Measurements from ENCODE around the gene TYW3. TPM values are rescaled to one million over a fixed set of nuclear protein-coding genes. Genes with fewer than 3 reads are reported as not detected.

The TYW3 gene, protein sequence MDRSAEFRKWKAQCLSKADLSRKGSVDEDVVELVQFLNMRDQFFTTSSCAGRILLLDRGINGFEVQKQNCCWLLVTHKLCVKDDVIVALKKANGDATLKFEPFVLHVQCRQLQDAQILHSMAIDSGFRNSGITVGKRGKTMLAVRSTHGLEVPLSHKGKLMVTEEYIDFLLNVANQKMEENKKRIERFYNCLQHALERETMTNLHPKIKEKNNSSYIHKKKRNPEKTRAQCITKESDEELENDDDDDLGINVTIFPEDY
- 10 to 100 TPM; 38.7 to 39.0 TPM for total RNA-seq

DNA sequence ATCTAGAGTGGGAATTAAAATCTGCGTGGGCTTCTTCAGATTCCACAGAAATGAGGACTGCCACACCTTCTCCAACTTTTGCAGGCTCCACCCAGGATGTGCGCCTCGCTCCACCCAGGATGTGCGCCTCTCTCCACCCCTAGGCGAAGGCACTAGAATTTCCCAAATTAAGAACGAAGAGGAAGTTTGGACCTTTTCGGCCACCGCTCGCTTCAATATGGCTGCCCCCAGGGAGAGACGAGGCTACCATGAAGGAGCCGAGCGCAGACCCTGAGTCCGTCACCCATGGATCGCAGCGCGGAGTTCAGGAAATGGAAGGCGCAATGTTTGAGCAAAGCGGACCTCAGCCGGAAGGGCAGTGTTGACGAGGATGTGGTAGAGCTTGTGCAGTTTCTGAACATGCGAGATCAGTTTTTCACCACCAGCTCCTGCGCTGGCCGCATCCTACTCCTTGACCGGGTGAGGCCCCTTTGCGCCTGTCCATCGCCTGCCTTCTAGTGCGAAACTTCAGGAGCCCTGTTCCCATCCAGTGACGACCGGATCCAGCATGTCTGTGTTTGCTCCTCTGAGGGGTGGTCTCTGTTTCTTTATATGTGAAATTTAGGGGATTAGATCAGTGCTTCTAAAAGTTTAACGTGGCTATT, at the start of gene TYW3, which contains the start of gene CRYZ:
TSS of gene TYW3 (plus strand) at position 193 of the 644 bp plus-strand sequence. CDS start at position 286, 93 bp downstream.
TSS of gene CRYZ (minus strand) at position 91 of the 644 bp plus-strand sequence. CDS start 8,229 bp downstream, outside the sequence.
- Mint-ChIP-seq H3K27me3 (no peaks in the 10 kb centered on the region), H3K4me3 (peak within 1 kb of the TSS; percentile 99), H3K4me1 (peaks cover 36% of the 10 kb centered on the region), H3K9me3 (no peaks in the 10 kb centered on the region), H3K36me3 (peaks cover 29% of the 10 kb centered on the region), H3K27ac (peak within 1 kb of the TSS; percentile 99)
- DNase-seq: peak; percentile 82

DNA sequence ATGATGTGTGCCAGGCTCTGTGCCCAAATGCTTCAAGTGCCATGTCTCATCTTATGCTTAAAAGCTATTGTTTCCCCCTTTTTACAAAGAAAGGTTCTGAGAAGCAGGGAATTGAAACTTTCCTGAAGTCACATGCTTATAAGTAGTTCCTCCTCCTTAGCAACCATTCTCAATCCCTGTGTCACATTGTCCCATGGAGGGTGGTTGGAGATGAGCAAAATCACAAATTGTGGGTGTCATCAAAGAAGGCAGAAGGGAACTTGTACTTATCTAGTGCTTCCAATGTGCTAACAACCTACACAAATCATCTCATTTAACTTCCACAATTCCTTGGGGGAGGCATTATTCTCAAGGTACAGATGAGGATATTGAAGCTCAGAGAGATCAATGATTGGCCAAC, 49.3 kb upstream of the TYW3 start:
- Mint-ChIP-seq H3K9me3 (no peaks in the 10 kb centered on the region), H3K36me3 (no peaks in the 10 kb centered on the region), H3K27ac (no peak overlapping the region), H3K27me3 (peaks cover 9% of the 10 kb centered on the region), H3K4me1 (peaks cover 2% of the 10 kb centered on the region), H3K4me3 (no peak overlapping the region)
- DNase-seq: no peak

GRCh38 chr1:74684301-74684700, 48.7 kb upstream of the TYW3 start:
- Mint-ChIP-seq H3K4me3 (no peak overlapping the region), H3K9me3 (no peaks in the 10 kb centered on the region), H3K4me1 (peaks cover 2% of the 10 kb centered on the region), H3K27ac (no peak overlapping the region), H3K27me3 (peaks cover 9% of the 10 kb centered on the region), H3K36me3 (no peaks in the 10 kb centered on the region)
- DNase-seq: no peak

GRCh38 chr1:74686928-74687327, 46.0 kb upstream of the TYW3 start:
- Mint-ChIP-seq H3K27me3 (peaks cover 3% of the 10 kb centered on the region), H3K9me3 (no peaks in the 10 kb centered on the region), H3K4me1 (no peaks in the 10 kb centered on the region), H3K27ac (no peak overlapping the region), H3K36me3 (no peaks in the 10 kb centered on the region), H3K4me3 (no peak overlapping the region)
- no peak for DNase-seq

DNA sequence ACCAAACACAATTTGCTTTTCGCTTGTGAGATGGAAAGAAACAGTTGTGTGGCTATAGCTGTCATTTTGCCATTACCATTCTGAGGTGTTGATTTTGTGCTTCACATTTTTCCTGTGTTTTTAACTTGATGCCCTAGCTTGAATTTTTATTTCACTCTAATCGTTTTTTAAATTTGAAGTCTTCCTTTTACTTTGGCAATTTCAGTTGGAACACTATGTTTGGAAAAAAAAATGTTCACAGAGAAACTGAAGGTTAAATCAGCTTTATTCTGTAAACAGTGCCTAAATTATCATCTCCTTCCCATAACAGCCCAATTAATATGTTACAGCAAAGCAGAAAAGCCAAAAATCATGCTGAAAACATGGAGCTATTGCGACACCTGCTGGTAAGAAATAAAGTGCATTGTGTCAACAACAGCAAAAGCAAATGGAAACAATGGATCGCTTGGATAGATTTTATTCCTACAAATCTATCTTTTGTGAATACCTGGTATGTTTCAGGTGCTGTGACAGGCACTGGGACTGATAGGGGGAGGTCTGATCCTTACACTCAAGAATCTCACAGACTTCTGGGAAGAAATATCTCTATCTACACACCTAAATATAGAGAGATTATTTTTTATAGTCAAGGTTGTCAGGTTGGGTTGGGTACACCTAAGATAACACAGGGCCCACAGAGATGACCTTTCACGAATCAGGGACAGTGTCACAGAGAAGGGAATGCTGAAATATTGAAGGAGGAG, 43.2 kb upstream of the TYW3 start:
- Mint-ChIP-seq H3K9me3 (no peaks in the 10 kb centered on the region), H3K36me3 (no peaks in the 10 kb centered on the region), H3K4me3 (no peak overlapping the region), H3K4me1 (no peaks in the 10 kb centered on the region), H3K27me3 (peaks cover 3% of the 10 kb centered on the region), H3K27ac (no peak overlapping the region)
- DNase-seq: peak; percentile 23

- no peaks in the 10 kb centered on the region for H3K4me1 Mint-ChIP-seq
- no peaks in the 10 kb centered on the region for H3K36me3 Mint-ChIP-seq
- peaks cover 3% of the 10 kb centered on the region for H3K27me3 Mint-ChIP-seq
- H3K4me3 Mint-ChIP-seq: no peak overlapping the region
- no peak for DNase-seq
- no peak overlapping the region for H3K27ac Mint-ChIP-seq
- H3K9me3 Mint-ChIP-seq: no peaks in the 10 kb centered on the region
Measured at GRCh38 chr1:74690364-74690696, 42.6 kb upstream of the TYW3 start.

DNA sequence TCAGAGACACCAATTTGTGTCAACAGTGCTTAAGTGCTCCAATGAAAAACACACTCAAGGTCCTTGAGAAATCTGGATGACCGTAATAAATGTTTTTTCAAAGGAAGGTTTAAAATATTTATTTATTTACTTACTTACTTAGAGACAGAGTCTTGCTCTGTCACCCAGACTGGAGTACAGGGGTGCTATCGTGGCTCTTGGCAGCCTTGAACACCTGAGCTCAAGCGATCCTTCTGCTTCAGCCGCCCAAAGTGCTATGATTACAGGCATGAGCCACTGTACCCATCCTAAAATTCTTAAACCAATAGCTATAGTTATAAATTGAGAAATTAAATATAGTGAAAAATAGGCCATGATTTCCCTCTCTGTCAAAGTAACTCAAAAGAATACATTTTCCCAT, 42.0 kb upstream of the TYW3 start:
- H3K36me3 Mint-ChIP-seq: no peaks in the 10 kb centered on the region
- no peaks in the 10 kb centered on the region for H3K4me1 Mint-ChIP-seq
- no peak for DNase-seq
- H3K27ac Mint-ChIP-seq: no peak overlapping the region
- no peaks in the 10 kb centered on the region for H3K9me3 Mint-ChIP-seq
- peaks cover 3% of the 10 kb centered on the region for H3K27me3 Mint-ChIP-seq
- H3K4me3 Mint-ChIP-seq: no peak overlapping the region

DNA sequence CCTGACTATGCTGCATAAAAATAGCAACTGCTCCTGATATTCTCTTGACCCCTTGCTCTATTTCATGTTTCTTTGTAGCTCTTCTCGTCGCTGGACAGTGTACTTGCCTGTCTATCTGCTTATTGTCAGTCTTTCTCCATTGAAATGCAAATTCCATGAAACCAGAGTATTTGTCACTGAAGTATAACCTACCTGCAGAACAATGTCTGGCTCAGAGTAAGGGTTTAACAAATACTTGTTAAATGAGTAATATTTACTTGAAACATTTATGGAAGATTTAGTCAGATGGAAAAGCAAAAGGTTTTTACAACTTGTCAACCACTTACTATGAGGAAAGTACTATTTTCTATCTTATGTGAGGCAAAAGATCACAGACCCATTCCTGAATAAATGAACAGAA, 39.5 kb upstream of the TYW3 start:
- H3K4me3 Mint-ChIP-seq: no peak overlapping the region
- no peak for DNase-seq
- no peak overlapping the region for H3K27ac Mint-ChIP-seq
- H3K36me3 Mint-ChIP-seq: no peaks in the 10 kb centered on the region
- H3K4me1 Mint-ChIP-seq: no peaks in the 10 kb centered on the region
- H3K9me3 Mint-ChIP-seq: no peaks in the 10 kb centered on the region
- H3K27me3 Mint-ChIP-seq: no peaks in the 10 kb centered on the region

GRCh38 chr1:74697832-74698231, 35.1 kb upstream of the TYW3 start:
- Mint-ChIP-seq H3K27ac (no peak overlapping the region), H3K36me3 (no peaks in the 10 kb centered on the region), H3K4me1 (no peaks in the 10 kb centered on the region), H3K9me3 (no peaks in the 10 kb centered on the region), H3K27me3 (no peaks in the 10 kb centered on the region), H3K4me3 (no peak overlapping the region)
- no peak for DNase-seq

DNA sequence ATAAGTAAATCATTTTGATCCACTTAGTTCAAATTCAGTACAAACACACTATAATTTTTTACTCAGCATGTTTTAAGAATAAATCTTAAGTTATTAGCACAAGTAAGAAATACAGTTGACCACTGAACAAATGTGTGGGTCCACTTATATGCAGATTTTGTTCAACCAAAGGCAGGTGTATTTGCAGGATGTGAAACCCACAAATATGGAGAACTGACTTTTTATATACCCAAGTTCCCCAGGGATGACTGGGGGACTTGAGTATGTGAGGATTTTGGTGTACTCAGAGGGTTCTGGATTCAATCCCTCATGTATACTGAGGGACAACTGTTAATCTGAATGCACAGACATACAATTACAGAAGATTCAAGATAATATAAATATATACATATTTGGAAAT, 33.6 kb upstream of the TYW3 start:
- Mint-ChIP-seq H3K9me3 (no peaks in the 10 kb centered on the region), H3K4me3 (no peak overlapping the region), H3K4me1 (no peaks in the 10 kb centered on the region), H3K27me3 (no peaks in the 10 kb centered on the region), H3K36me3 (peaks cover 6% of the 10 kb centered on the region), H3K27ac (no peak overlapping the region)
- DNase-seq: no peak

GRCh38 chr1:74703386-74704182, 29.4 kb upstream of the TYW3 start:
- no peak for DNase-seq
- H3K27ac Mint-ChIP-seq: no peak overlapping the region
- H3K27me3 Mint-ChIP-seq: no peaks in the 10 kb centered on the region
- no peaks in the 10 kb centered on the region for H3K4me1 Mint-ChIP-seq
- no peaks in the 10 kb centered on the region for H3K9me3 Mint-ChIP-seq
- H3K36me3 Mint-ChIP-seq: peaks cover 6% of the 10 kb centered on the region
- no peak overlapping the region for H3K4me3 Mint-ChIP-seq

- no peaks in the 10 kb centered on the region for H3K4me1 Mint-ChIP-seq
- no peaks in the 10 kb centered on the region for H3K9me3 Mint-ChIP-seq
- H3K27me3 Mint-ChIP-seq: no peaks in the 10 kb centered on the region
- H3K4me3 Mint-ChIP-seq: no peak overlapping the region
- H3K36me3 Mint-ChIP-seq: peaks cover 11% of the 10 kb centered on the region
- no peak for DNase-seq
- no peak overlapping the region for H3K27ac Mint-ChIP-seq
Measured at GRCh38 chr1:74712881-74713280, 20.1 kb upstream of the TYW3 start.

DNA sequence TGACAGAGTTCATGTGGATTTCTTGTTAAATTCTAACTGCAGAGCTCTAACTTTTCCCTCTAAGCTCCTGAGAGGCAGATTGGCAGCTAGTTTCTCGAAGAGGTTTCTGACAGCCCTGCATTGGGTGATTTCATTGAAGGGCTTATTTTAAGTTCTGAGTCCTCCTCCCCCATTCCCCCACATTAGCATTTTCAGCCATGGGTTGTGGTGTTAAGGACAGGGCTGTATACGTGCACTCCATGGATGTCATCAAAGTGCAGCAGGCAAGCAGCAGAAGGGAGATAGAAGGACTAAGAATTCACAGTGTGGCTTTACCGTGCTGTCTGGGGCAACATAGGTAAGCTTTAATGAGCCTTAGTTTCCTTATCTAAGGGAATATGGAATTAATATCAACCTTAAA, 19.1 kb upstream of the TYW3 start:
- Mint-ChIP-seq H3K4me1 (no peaks in the 10 kb centered on the region), H3K36me3 (peaks cover 11% of the 10 kb centered on the region), H3K4me3 (no peak overlapping the region), H3K27ac (no peak overlapping the region), H3K27me3 (no peaks in the 10 kb centered on the region), H3K9me3 (no peaks in the 10 kb centered on the region)
- DNase-seq: no peak

GRCh38 chr1:74714429-74715235, 18.3 kb upstream of the TYW3 start:
- no peaks in the 10 kb centered on the region for H3K4me1 Mint-ChIP-seq
- no peak for DNase-seq
- no peak overlapping the region for H3K4me3 Mint-ChIP-seq
- no peak overlapping the region for H3K27ac Mint-ChIP-seq
- H3K36me3 Mint-ChIP-seq: peaks cover 11% of the 10 kb centered on the region
- no peaks in the 10 kb centered on the region for H3K27me3 Mint-ChIP-seq
- no peaks in the 10 kb centered on the region for H3K9me3 Mint-ChIP-seq

Measured in activated naive CD8-positive, alpha-beta T cell treated with anti-CD3 and anti-CD28 coated beads for 36 hours (primary cell).